Brain microvascular endothelial cell (primary cell): Measurements from ENCODE around the gene TBC1D4.

Experiments used
- DNase-seq: peaks from one replicate; pipeline ENCODE4 v3.0.0-alpha.2; 2020
- H3K27ac ChIP-seq: fragments of 250-450 bp; sonication (Bioruptor Pico); 2 replicates; pipeline ENCODE4 v1.5.1; 2020; ENCODE audit warnings: mild to moderate bottlenecking, moderate library complexity
- H3K27me3 ChIP-seq: fragments of 250-450 bp; sonication (Bioruptor Pico); replicated peaks from 2 replicates; pipeline ENCODE4 v1.5.1; 2020; ENCODE audit warnings: mild to moderate bottlenecking
- H3K36me3 ChIP-seq: fragments of 250-450 bp; sonication (Bioruptor Pico); replicated peaks from 2 replicates; pipeline ENCODE4 v1.5.1; 2020; ENCODE audit warnings: mild to moderate bottlenecking
- H3K4me3 ChIP-seq: 2 replicates; pipeline ENCODE4 v1.5.1; 2011; ENCODE audit warnings: low read depth, mild to moderate bottlenecking, control low read depth, low read length, moderate library complexity
- CTCF ChIP-seq: IDR thresholded peaks from 2 replicates; pipeline ENCODE4 v1.5.1; 2011; ENCODE audit warnings: low read depth, mild to moderate bottlenecking, moderate library complexity, low read length, control low read depth, inconsistent platforms; ENCODE audit errors: missing control alignments
- in situ Hi-C: cut with HindIII; loops from 2 replicates; pipeline ENCODE4 v1.10.0; 2017; ENCODE audit warnings: low sequenced_read_pairs, low pct_ligation_motif_present

The TBC1D4 gene

GRCh38 chr13:75514080-75514995 lies 32.4 kb upstream of the TBC1D4 start:
- peak; percentile 35 for DNase-seq
- TF ChIP-seq CTCF, result no peak
- H3K4me3 ChIP-seq, result no peak overlapping the region
- no peaks in the 10 kb centered on the region for H3K27me3 ChIP-seq
- no peaks in the 10 kb centered on the region for H3K36me3 ChIP-seq
- H3K27ac ChIP-seq, result no peak overlapping the region
- in situ Hi-C loops, result no loop called here

GRCh38 chr13:75513271-75513670 lies 31.3 kb upstream of the TBC1D4 start:
- no peak overlapping the region for H3K4me3 ChIP-seq
- TF ChIP-seq CTCF, result no peak
- no peaks in the 10 kb centered on the region for H3K27me3 ChIP-seq
- in situ Hi-C loops, result no loop called here
- no peak overlapping the region for H3K27ac ChIP-seq
- no peaks in the 10 kb centered on the region for H3K36me3 ChIP-seq
- no peak for DNase-seq

- TF ChIP-seq CTCF, result no peak
- Histone ChIP-seq H3K4me3 (no peak overlapping the region), H3K36me3 (no peaks in the 10 kb centered on the region), H3K27ac (no peak overlapping the region), H3K27me3 (no peaks in the 10 kb centered on the region)
- in situ Hi-C loops, result no loop called here
- no peak for DNase-seq
These were observed 30.3 kb upstream of the TBC1D4 start for GRCh38 chr13:75512253-75512652.

- TF ChIP-seq CTCF, result no peak
- H3K36me3 ChIP-seq, result no peaks in the 10 kb centered on the region
- in situ Hi-C loops, result no loop called here
- H3K27me3 ChIP-seq, result no peaks in the 10 kb centered on the region
- H3K4me3 ChIP-seq, result no peak overlapping the region
- DNase-seq, result no peak
- H3K27ac ChIP-seq, result no peak overlapping the region
These were observed 29.2 kb upstream of the TBC1D4 start for GRCh38 chr13:75511051-75511625.

GRCh38 chr13:75508002-75508548 lies 26.1 kb upstream of the TBC1D4 start:
- Histone ChIP-seq H3K4me3 (no peak overlapping the region), H3K27me3 (no peaks in the 10 kb centered on the region), H3K36me3 (no peaks in the 10 kb centered on the region), H3K27ac (no peak overlapping the region)
- in situ Hi-C loops, result no loop called here
- no peak for TF ChIP-seq CTCF
- no peak for DNase-seq
